Stimulated activated CD8-positive, alpha-beta memory T cell treated with anti-CD3 and anti-CD28 coated beads, Interleukin-12 subunit alpha, Interleukin-12 subunit beta, amount 100 ng/mL, for 4 hours (primary cell): Measurements from ENCODE around the gene MYO3B.
"Not testable (repeated sequence)": the region's sequence is repeated elsewhere in the genome, so short reads cannot be mapped to it uniquely, and the experiment has no call there.

Source experiments
- DNase-seq: peaks from one replicate; pipeline ENCODE4 v3.0.0-alpha.2; 2020; ENCODE audit warnings: low read depth

Gene MYO3B

GRCh38 chr2:170425281-170425751, 247.4 kb downstream of the MYO3B start:
- no peak for DNase-seq

DNA sequence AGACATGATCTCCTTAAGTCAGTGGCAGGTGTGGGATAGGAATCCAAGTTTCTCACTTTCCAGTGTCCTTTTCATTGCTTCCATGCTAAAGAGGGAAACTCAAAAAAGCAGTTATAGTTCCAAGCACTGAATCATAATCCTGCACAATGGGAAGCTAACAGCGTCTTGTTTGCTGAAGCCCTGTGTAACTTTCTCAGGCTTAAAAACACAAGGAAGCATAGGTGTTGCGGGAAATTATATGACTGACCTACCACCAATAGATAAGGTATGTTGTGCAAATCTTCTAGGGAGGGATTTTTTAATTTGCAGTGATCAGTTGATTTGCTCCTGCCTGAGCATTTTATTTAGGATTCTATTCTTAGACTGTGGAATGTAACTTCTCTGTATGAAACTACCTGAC, 250.9 kb downstream of the MYO3B start:
- no peak for DNase-seq

DNA sequence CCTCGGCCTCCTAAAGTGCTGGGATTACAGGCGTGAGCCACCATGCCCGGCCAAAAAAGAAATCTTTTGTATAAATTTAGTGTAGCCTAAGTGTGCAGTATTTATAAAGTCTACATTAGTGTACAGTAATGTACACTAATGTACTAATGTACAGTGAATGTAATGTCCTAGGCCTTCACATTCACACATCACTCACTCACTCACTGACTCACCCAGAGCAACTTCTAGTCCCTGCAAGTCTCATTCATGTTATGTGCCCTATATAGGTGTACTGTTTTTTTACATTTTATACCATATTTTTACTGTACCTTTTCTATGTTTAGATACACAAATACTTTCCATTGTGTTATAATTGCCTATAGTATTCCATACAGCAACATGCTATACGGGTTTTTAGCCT, 254.9 kb downstream of the MYO3B start:
- DNase-seq, result no peak

- no peak for DNase-seq
These were observed 255.5 kb downstream of the MYO3B start for GRCh38 chr2:170433448-170433847.

DNA sequence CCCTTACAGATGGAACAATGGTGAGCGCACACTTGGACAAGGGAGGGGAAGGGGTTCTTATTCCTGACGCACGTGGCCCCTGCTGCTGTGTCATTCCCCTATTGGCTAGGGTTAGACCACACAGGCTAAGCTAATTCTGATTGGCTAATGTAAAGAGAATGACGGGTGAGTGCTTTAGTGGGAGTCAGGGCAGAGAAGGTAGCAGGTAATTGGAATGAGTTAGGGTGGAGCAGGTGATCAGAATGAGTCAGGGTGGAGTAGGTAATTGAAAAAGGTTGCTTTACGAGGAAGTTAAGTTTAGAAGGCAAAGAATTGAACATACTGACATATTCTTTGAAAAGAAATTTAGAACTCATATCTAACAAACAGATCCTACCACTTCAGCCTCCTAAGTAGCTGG, 256.4 kb downstream of the MYO3B start:
- DNase-seq, result not testable (repeated sequence)

DNA sequence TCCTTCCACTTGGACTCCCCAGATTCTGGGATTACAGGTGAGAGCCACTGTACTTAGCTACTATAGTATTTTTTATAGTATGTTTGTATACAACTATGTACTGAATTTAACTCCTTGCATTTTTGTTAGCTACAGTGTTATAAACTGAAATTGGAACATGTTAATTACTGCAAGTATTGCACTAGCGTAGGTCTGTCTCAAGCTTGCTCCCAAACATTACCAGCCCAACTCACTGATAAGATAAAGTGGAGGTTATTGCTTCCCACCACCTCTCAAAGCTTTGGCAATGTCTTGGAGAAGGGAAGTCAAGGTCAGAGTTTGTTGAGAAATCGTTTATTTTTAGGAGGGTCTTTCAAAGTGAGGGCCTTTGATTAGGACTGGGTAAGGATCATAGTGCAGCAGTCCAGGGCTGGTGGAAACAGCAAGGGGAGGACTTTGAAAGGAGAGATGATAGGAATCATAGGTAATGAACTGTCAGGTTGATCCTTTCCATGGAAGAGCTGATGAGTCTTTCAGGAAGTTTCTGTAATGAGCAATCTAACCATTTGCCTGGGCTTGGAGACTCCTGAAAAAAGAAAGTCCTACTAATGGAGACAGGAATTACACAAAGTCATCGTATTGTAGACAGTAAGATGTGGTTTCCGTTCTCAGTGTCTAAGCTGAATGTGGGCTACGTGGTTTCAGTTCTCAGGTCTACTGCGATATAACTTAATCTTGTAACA, 257.1 kb downstream of the MYO3B start:
- no peak for DNase-seq

DNA sequence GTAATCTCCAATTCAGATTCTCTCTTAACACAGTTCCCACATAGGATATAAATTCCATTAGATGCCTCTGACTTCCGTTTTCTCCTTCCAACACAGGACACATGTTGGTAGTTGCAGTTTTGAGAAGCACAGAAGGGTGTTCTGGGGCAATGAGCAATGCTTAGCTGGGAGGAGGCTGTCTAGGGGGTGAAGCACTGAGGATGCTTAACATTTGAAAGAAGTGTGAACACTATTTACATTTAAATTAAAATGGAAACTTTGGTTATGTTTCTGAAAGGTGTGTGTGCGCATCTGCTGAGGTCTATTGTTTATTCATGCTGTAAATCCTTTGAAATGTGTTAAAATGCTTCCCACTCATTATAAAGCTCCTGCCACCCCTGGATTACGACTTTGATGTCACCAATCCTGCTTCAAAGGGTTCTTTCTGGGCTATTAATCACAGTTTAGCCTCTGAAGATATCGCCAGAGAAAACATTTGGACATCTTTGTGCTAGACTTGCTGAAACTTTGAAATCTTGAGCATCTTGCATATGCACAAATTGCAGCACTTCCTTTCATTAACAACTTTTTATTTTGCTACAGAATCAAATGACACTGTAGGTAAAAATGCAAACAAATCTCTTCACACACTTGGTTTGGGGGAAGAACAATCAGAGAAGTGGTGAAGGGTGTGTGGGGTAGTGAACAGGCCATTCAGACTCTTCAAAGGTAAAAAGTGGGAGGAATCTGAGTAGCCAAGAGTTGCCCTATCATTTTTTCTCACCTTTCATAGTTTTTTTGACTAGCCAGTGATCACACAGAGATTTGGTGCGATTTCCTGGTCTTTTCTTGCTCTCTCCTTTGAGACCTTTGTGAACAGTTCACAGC, 258.4 kb downstream of the MYO3B start:
- DNase-seq, result no peak

- DNase-seq, result no peak
These were observed 268.1 kb downstream of the MYO3B start for GRCh38 chr2:170446078-170446477.

- no peak for DNase-seq
These were observed 271.1 kb downstream of the MYO3B start for GRCh38 chr2:170449034-170449433.

DNA sequence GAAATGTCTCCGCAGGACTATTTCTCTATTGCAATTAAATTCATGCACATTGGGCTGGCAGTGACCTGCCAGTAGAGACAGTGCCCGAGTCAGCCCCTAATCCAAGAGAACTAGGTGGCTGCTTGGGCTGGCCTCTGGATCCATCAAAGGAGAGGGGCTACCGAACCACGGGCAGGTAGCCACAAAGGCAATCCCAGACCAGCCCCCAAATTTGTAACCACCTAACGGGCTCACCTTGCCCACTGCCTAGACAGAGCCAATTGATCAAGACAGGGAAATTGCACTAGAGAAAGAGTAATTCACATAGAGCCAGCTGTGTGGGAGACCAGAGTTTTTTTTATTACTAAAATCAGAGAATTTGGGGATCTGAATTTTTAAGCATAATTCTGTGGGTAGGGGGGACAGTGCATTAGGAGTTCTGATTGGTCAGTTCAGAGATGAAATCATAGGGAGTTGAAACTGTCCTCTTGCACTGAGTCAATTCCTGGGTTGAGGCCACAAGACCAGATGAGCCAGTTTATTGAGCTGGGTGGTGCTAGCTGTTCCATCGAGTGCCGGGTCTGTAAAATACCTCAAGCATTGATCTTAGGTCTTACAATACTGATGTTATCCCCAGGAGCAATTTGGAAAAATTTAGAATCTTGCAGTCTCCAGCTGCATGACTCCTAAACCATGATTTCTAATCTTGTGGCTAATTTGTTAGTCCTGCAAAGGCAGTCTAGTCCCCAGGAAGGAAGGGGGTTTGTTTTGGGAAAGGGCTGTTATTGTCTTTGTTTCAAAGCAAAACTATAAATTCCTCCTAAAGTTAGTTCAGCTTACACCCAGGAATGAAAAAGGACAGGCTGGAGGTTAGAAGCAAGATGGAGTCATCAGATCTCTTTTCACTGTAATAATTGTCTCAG, 276.8 kb downstream of the MYO3B start:
- DNase-seq, result no peak

- no peak for DNase-seq
These were observed 277.9 kb downstream of the MYO3B start for GRCh38 chr2:170455617-170456426.

DNA sequence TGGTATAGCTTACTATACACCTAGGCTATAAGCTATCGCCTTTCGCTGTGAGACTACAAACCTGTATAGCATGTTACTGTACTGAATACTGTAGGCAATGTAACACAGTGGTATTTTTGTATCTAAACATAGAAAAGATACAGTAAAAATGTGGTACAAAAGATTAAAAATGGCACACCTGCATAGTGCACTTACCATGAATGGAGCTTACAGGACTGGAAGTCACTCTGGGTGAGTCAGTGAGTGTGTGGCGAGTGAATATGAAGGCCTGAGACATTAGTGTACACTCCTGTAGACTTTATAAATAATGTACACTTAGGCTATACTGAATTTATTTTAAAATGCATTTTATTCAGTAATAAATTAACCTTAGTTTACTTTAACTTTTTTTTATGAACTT, 279.0 kb downstream of the MYO3B start:
- no peak for DNase-seq

GRCh38 chr2:170457742-170458141, 279.8 kb downstream of the MYO3B start:
- no peak for DNase-seq

DNA sequence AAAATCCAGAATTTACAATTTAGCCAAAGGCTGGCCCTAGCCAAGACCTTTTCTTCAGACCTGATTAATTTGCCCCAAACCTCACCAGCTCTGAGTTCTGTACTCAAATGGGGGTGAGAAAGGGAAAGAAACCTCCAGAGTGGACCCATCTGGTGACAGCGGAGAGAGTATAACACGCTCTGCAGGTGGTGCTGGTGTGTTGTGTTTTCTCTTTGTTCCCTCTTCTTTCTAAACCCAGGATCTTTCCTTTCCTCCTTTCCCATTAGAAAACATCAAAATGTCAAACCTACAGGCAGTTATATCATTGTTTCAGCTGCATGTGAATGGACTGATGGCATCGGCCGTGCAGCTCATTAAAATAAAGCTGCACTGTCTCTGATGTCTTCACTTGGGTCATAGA, 283.9 kb downstream of the MYO3B start:
- DNase-seq, result no peak

DNA sequence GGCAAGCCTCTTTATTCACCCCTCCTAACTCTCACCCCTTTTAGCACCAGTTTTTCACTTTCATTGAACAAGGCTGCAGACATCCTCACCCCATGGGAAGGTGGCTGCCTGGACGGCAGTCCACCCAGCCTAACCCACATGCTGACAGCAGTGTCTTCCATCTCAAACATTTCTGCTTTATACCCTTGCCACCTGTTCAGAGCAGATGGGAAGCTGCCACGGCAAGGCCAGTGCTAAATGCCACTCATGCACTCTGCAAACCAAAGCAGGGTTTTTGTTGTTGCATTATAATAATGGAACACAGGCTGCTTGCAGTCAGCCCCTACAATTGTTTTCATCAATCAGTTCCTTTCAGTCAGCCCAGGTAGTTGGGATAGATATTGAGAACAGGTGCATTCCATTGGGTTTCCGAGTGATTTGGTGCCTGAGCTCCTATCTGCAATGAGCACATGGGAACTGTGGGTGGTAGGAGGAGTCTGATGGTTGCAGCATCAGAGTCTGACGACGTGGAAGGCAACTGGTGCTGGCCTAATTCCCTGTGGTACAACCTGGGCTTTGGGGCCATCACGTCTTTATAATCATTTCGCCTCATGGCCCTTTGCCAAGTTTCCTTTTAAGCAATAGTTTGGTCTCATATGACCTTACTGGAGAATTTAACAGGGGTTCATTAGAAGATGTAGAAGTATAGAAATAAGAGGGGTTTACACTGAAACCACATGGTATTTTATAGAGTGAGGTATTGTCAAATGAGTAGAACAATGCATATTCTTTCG, 284.7 kb downstream of the MYO3B start:
- no peak for DNase-seq

DNA sequence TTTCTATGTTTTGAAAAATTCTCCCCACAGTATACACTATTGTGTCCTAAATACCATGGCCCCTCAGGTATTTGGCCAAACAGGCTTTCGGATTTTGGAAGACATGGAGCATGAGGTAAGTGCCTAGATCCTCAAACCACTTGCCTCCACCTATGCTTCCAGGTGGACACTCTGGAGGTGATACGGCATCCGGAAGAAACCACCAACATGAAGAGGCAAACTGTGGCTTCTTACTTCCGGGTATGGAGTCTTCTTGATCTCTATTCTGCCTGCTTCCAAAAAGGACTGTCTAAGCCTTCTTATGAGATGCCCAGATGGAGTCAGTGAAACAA, 285.2 kb downstream of the MYO3B start:
- DNase-seq, result no peak

DNA sequence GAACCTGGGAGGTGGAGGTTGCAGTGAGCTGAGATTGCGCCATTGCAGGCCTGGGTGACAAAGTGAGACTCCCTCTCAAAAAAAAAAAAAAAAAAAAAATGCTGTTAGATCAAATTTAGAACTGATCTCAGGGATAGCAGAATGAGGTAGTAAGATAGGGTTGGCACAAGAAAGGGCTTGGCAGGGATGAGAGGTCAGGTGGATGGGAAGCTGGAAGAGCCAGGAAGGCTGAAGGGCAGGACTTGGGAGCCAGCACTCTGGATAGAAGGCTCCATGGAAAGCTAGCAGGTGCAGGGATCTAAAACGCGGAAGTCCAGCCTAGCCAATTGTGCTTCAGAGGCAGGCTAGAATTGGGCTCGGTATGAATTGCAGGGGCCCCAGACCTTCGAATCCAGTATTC, 286.3 kb downstream of the MYO3B start:
- no peak for DNase-seq

DNA sequence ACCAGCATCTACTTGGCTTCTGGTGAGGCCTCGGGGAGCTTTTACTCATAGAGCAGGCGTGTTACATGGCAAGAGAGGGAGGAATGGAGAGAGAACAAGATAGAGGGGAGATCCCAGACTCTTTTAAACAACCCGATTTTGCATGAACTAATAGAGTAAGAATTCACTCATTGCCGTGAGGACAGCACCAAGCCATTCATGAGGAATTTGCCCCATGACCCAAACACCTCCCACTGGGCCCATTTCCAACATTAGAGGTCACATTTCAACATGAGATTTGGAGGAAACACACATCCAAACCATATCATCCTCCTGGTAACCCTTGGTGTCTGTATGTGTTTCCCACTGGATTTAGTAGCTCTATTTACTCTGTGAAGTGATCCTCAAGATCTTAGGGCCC, 287.3 kb downstream of the MYO3B start:
- DNase-seq, result no peak

GRCh38 chr2:170466632-170467031, 288.7 kb downstream of the MYO3B start:
- no peak for DNase-seq

- no peak for DNase-seq
These were observed 289.8 kb downstream of the MYO3B start for GRCh38 chr2:170467568-170468422.
